A204.1 (cell line): ENCODE measurements around the gene KLHL40.

Experiments
- FAIRE-seq: peaks from 2 replicates; lab custom pipeline; 2012; peaks lifted over from hg19 to GRCh38; lab: Jason Lieb, UNC

Gene KLHL40

DNA sequence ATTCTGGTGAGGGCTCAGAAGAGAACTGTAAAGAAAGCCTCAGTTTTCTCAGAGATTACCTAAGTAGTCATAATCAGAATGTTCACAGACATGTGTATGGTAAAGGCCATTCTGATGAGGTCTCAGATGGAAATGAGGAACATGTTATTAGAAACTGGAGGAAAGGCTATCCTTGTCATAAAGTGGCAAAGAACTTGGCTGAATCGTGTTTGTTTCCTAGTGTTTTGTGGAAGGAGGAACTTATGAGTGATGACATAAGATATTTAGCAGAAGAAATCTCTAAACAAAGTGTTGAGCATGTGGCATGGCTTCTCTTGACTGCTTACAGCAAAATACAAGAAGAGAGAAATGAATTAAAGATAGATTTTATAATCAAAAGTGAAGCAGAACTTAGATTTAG, 12.8 kb upstream of the KLHL40 start:
- no peak for FAIRE-seq

GRCh38 chr3:42673082-42673481, 12.3 kb upstream of the KLHL40 start:
- no peak for FAIRE-seq

DNA sequence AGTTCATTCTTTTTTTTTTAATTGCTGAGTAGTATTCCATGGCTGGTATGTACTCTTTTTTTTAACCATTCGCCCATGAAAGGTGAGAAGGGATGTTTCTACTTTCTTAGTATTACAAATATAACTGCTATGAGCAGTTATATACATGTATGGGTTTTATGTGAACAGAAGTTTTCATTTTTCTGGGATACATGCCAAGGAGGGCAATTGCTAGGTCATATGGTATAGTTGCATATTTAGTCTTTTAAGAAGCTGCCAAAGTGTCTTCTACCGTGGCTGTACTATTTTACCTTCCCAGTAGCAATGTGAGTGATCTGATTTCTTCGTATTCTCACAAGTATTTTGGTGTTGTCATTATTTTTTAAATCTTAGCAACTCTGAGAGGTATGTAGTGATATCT, 11.2 kb upstream of the KLHL40 start:
- no peak for FAIRE-seq

DNA sequence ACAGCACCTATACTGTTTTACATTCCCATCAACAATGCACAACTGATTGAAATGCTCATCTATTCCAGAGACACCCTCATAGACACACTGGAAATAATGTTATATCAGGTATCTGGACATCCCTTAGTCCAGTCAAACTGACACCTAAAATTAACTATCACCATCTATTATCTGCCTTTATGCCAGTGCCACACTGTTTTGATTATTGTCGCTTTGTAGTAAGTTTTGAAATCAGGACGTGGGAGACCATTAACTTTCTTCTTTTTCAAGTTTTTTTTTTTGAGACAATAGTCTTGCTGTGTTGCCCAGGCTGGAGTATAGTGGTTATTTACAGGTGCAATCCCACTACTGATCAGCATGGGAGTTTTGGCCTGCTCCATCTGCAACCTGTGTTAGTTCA, 9.4 kb upstream of the KLHL40 start:
- FAIRE-seq = no peak

DNA sequence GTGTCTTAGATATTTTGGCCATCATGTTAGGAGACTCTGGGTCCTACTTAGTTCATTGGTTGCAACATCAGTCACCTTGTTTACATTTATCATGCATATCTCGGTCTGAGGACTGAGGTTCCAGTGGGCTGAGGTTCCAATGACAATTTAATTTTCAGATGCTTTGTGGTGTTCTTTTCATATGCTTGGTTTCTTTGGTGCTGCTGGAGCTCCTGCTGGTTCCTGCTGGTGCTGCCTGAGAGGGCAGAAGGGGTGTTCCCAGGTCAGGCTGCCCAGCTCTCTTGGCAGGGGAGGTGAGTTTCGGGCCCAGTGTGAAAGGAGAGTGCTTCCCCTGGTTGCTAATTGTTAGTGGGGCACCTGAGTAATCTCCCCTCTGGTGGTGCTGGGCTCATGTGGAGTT, 6.9 kb upstream of the KLHL40 start:
- no peak for FAIRE-seq

GRCh38 chr3:42680271-42680670, 5.1 kb upstream of the KLHL40 start:
- no peak for FAIRE-seq

DNA sequence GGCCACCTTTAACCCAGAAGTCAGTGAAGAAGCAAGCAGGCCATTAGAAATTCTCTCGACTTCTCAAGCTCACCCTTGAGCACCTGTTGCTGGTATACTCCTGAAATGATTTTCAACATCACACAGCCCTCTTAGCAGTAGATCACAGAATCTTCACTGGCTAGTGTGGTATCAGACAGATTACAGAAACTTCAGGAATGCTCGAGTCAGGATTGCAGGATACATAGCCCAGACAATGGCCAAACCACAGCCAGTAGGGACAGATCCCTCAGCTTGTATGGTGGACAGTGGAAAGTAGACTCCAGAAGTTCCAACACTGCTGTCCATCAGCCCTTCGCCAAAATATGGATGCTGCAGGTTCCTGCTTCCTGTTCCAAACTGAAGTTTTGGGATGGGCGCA, 4.5 kb upstream of the KLHL40 start:
- no peak for FAIRE-seq

GRCh38 chr3:42681361-42682038, 3.8 kb upstream of the KLHL40 start:
- no peak for FAIRE-seq

GRCh38 chr3:42682301-42683070, 2.9 kb upstream of the KLHL40 start:
- FAIRE-seq = no peak

- no peak for FAIRE-seq
Observed at GRCh38 chr3:42683875-42684598, 1.3 kb upstream of the KLHL40 start.

DNA sequence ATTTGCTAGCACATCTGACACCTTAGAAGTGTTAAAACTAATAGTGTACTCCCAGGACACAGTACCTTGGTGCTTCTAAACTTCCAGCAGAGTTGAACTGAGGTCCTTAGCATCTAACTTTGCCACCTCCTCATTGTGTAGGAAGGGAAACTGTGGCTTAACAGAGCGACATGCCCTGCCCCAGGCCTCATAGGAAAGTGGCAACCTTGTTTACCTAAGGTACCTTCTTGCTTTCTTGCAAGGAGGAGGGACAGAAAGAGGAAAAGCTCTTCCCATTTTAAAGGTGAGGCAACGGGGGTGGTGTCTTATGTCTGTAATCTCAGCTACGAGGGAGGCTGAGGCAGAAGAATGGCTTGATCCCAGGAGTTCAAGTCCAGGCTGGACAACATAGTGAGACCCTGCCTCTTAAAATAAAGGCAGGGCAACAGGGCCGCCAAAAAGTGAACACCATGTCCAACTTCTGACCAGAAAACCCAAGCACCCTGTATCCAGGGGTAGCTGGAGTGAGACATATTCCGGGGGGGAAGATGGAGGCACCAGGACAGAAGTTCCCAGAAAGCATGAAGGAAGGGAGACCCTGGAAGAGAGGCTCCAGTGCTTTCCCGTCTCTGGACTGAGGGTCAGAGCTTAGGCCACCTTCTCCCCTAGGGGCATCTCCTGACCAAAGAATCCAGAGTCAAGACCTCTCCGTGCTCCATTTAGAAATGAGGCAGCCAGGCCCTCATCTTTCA, 540 bp upstream of the KLHL40 start:
- no peak for FAIRE-seq

- no peak for FAIRE-seq
Observed at GRCh38 chr3:42685891-42686820, 819 bp downstream of the KLHL40 start.

DNA sequence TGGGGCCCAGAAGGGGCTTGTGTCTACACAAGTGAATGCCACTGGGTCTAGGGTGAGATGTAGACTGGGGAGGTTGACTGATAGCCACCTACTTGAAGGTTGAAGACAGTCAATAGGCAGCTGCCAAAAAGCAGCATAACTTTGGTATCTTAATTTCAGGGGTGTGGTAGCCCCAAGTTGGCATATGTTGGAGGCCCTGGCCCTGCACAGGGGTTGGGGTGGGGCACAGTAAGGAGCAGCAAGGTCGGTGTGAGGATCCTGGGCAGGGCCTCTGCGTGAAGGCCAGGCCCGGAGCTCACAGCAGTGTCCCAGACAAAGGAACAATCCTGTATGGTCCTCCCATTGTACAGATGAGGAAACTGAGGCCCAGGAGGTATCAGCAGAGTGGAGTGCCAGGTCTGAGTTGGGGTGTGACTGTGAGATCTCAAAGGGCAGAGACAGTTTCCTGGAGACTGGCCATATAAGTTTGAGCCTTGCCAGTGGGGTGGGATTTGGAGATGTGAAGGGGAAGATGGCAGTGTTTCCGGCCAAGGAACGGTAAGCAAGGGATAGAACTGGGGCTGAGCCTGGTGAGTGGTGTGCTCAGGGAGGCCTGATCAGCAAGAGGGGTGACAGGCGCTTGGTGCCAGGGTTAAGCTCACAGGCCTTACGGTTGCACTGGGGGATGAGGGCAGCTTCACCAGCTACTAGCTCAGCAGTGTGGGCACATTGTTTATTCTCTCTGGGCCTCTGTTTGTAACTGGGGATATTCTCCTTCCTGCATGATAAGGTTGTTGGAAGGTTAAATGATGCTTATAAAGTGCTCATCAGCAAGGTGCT, 1.7 kb downstream of the KLHL40 start:
- FAIRE-seq = no peak

GRCh38 chr3:42688016-42688415, 2.7 kb downstream of the KLHL40 start:
- no peak for FAIRE-seq

DNA sequence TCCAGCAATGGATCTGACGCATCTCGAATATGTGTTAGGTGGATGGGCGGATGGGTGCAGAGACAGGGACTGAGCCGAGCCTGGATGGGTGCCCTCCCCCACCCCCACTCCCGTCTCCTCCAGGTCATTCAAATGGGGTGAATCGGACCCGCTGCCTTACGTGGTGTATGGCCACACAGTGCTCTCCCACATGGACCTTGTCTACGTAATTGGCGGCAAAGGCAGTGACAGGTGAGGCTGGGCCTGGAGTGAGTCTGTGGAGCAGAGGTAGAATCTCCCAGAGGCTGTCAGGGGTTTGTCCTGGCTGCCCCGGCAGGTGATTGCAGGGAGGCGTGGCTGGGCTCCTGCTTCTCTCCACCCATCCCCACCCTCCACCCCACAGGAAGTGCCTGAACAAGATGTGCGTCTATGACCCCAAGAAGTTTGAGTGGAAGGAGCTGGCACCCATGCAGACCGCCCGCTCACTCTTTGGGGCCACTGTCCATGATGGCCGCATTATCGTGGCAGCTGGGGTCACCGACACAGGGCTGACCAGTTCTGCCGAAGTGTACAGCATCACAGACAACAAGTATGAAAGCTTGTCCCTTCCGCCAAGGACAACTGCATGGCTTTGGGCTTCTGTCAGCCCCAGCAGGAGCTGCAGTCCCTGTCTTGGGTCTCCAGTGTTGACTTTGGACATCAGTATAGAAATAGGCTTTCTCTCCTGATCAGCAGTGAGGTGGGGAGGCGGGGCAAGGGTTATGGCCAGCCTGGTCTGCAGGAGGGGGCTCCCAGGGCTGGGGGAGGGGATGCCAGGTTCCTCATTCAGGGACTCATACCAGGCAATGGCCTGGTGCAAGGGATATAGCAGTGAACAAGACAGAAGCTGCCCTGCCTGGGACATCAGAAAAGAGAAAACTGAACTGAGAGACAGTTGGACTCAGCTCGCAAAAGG, 3.4 kb downstream of the KLHL40 start:
- no peak for FAIRE-seq

GRCh38 chr3:42689421-42690014, 4.2 kb downstream of the KLHL40 start:
- FAIRE-seq = no peak

- no peak for FAIRE-seq
Observed at GRCh38 chr3:42690191-42690590, 4.9 kb downstream of the KLHL40 start.

- FAIRE-seq = no peak
Observed at GRCh38 chr3:42690766-42691680, 5.7 kb downstream of the KLHL40 start.
